GM12878 (cell line): Measurements from ENCODE around the gene KCNE4.

ENCODE experiments used
- CEBPB ChIP-seq, 2 experiments: fragments of 150-350 bp in 1 of 2; IDR thresholded peaks; 2 replicates each; pipeline ENCODE4 v1.6.1; 2012 to 2014; ENCODE audit warnings: low read depth in 2 of 2, low read length in 2 of 2, borderline replicate concordance in 1 of 2, inconsistent platforms in 1 of 2
- CTCF ChIP-seq, 3 experiments: IDR thresholded peaks in 2 of 3; conservative IDR thresholded peaks in 1 of 3; 2 replicates each; pipeline ENCODE4 v1.5.1; 2011; ENCODE audit warnings: low read depth in 3 of 3, low read length in 3 of 3, mild to moderate bottlenecking in 3 of 3, control low read depth in 2 of 3, moderate library complexity in 2 of 3, inconsistent platforms in 1 of 3, mixed read lengths in 1 of 3; ENCODE audit not compliant: control insufficient read depth in 2 of 3, insufficient read depth in 1 of 3; ENCODE audit errors: extremely low read depth in 1 of 3
- EZH2 ChIP-seq: IDR thresholded peaks from 2 replicates; pipeline ENCODE4 v1.6.1; 2012; ENCODE audit warnings: low read depth, mild to moderate bottlenecking, control low read depth, inconsistent platforms, low read length, borderline replicate concordance; ENCODE audit not compliant: control insufficient read depth
- GABPA ChIP-seq: IDR thresholded peaks from 2 replicates; pipeline ENCODE4 v1.6.1; 2014; ENCODE audit warnings: antibody characterized with exemption, low read depth, mild to moderate bottlenecking, inconsistent platforms
- IKZF1 ChIP-seq: fragments of 450-650 bp; conservative IDR thresholded peaks from 2 replicates; pipeline ENCODE4 v1.6.1; 2017; ENCODE audit warnings: antibody characterized with exemption, mild to moderate bottlenecking
- MAX ChIP-seq: IDR thresholded peaks from 2 replicates; pipeline ENCODE4 v1.6.1; 2012; ENCODE audit warnings: low read depth, low read length, improper control_type of control experiment
- NFYB ChIP-seq: IDR thresholded peaks from 2 replicates; pipeline ENCODE4 v1.6.1; 2011; ENCODE audit warnings: low read depth, mild to moderate bottlenecking, low read length, improper control_type of control experiment, moderate library complexity; ENCODE audit not compliant: insufficient read depth
- TCF12 ChIP-seq: IDR thresholded peaks from 2 replicates; pipeline ENCODE4 v1.6.1; 2011; ENCODE audit warnings: low read depth, mild to moderate bottlenecking, low read length
- ZNF274 ChIP-seq: IDR thresholded peaks from one replicate; pipeline ENCODE4 v1.8.0; 2011; ENCODE audit not compliant: insufficient read length, insufficient read depth

- TF ChIP-seq IKZF1, result no peak
- TF ChIP-seq ZNF274, result no peak
- no peak for TF ChIP-seq CTCF (IDR thresholded peaks at IDR 0.05 in 2 of 3, conservative IDR thresholded peaks at IDR 0.05 in 1 of 3; ENCODE audit: control insufficient read depth in 2 of 3, extremely low read depth in 1 of 3, insufficient read depth in 1 of 3, low read depth in 3 of 3, low read length in 3 of 3)
- TF ChIP-seq GABPA, result no peak
- no peak for TF ChIP-seq MAX
- no peak for TF ChIP-seq EZH2
- TF ChIP-seq NFYB, result no peak
- no peak for TF ChIP-seq TCF12
- TF ChIP-seq CEBPB (IDR thresholded peaks at IDR 0.05; ENCODE audit: borderline replicate concordance in 1 of 2, low read depth in 2 of 2, low read length in 2 of 2), result no peak
Observed at GRCh38 chr2:223042704-223043118, 9.3 kb upstream of the KCNE4 start.
